ENCODE data around the gene ICE2. TPM values are rescaled to one million over a fixed set of nuclear protein-coding genes. Genes with fewer than 3 reads are reported as not detected.
A peak's percentile ranks its signal among the peaks of the same experiment; 100 is the strongest.

ICE2 gene
- total and polyA plus RNA-seq, 12 donors: 6.3 to 33.4 (median 26.7) TPM

GRCh38 chr15:60371175-60372051, 107.5 kb downstream of the ICE2 start:
- intact Hi-C loops (cut with DNase I): loop anchor here in 2 of 10 donors (2.0 kb wide), 2 partner anchors 21 to 25 kb away; partner anchors contain the start of gene ANXA2 (in 1 of the 2)
- WGBS, 2 donors: 47 to 58% methylated on average over 20 of the region's 20 CpGs
- no peaks in the 10 kb centered on the region for H3K9me3 ChIP-seq
- peaks cover 3 to 81% (median 68%) of the 10 kb centered on the region in 9 donors for H3K4me1 ChIP-seq
- H3K27ac ChIP-seq: peak overlapping the region; percentile 19 to 95 (median 80)
- ATAC-seq: peak; percentile 68 to 86 (median 72)
- H3K36me3 ChIP-seq: peaks cover 0 to 83% (median 0%) of the 10 kb centered on the region in 9 donors
- TF ChIP-seq, protein P1, sequence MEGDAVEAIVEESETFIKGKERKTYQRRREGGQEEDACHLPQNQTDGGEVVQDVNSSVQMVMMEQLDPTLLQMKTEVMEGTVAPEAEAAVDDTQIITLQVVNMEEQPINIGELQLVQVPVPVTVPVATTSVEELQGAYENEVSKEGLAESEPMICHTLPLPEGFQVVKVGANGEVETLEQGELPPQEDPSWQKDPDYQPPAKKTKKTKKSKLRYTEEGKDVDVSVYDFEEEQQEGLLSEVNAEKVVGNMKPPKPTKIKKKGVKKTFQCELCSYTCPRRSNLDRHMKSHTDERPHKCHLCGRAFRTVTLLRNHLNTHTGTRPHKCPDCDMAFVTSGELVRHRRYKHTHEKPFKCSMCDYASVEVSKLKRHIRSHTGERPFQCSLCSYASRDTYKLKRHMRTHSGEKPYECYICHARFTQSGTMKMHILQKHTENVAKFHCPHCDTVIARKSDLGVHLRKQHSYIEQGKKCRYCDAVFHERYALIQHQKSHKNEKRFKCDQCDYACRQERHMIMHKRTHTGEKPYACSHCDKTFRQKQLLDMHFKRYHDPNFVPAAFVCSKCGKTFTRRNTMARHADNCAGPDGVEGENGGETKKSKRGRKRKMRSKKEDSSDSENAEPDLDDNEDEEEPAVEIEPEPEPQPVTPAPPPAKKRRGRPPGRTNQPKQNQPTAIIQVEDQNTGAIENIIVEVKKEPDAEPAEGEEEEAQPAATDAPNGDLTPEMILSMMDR (IDR thresholded peaks at IDR 0.05): peak in 1 of 9 donors; percentile 5
- no peaks in the 10 kb centered on the region for H3K27me3 ChIP-seq
- H3K4me3 ChIP-seq: peak overlapping the region in 1 of 10 donors; percentile 10
- DNase-seq: peak in 1 of 2 donors; percentile 86

DNA sequence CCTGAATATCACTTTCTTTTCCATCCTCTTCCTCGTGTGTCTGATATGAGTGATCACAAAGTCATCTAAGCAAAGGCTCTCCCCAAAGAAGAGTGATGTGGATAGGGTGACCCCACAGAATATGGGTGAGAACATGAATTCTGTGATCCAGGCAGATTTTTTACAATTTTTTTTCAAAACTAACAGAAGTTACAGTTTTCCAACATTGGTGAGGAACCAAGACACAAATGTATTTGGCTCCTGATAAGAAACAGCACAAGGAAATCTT, 108.1 kb downstream of the ICE2 start:
- intact Hi-C loops (cut with DNase I): loop anchor here in 2 of 10 donors (2.0 kb wide), 2 partner anchors 22 to 26 kb away; partner anchors contain the start of gene ANXA2 (in 1 of the 2)
- Histone ChIP-seq H3K4me1 (peaks cover 3 to 75% (median 64%) of the 10 kb centered on the region in 9 donors), H3K4me3 (no peak overlapping the region), H3K27ac (peak overlapping the region; percentile 8 to 95 (median 80)), H3K9me3 (no peaks in the 10 kb centered on the region), H3K27me3 (no peaks in the 10 kb centered on the region), H3K36me3 (peaks cover 0 to 77% (median 0%) of the 10 kb centered on the region in 9 donors)
- 32 to 43% methylated on average over 1 of the region's 1 CpG for WGBS, 2 donors
- no peak for DNase-seq
- no peak for ATAC-seq
- TF ChIP-seq, protein P1 (IDR thresholded peaks at IDR 0.05): no peak

DNA sequence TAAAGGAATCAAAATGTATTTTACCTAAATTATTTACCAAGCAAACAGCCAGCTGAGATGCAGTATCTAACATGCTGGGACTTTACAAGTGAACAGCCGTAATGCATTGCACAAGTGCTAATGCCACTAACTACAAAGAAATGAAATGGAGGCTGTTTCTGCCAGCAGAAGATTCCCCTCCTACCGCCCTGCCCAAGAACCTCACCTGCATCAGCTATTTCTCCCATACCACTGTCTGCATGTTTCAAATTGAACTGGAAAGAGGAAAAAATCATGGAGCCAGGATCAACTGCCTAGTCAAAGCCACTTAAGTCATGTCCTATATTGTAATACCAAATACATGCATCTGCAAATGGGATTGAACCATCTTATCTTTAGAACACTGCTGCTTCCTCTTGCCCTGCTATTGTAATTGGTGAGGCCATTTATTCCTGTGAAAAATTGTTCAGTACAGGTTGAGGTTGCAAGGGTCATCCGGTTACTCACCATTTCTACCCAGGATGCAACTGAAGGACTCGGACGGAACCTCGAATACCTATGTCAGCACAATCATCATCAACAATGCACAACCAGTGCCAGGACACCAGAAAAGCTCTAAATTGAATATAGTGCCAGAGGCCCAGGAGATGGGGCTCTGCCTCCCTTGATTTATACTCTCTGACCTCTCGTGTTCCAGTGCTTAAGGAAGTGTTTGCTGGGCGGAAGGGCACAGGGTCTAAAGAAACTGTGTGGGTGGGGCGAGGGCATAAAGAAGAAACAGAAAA, 108.7 kb downstream of the ICE2 start:
- 54 to 62% methylated on average over 9 of the region's 9 CpGs for WGBS, 2 donors
- H3K9me3 ChIP-seq: no peaks in the 10 kb centered on the region
- peaks cover 3 to 73% (median 59%) of the 10 kb centered on the region in 9 donors for H3K4me1 ChIP-seq
- TF ChIP-seq, protein P1 (IDR thresholded peaks at IDR 0.05): peak in 1 of 9 donors; percentile 15
- H3K36me3 ChIP-seq: peaks cover 0 to 74% (median 0%) of the 10 kb centered on the region in 9 donors
- peak overlapping the region; percentile 8 to 95 (median 80) for H3K27ac ChIP-seq
- no peaks in the 10 kb centered on the region for H3K27me3 ChIP-seq
- no peak overlapping the region for H3K4me3 ChIP-seq
- intact Hi-C loops (cut with DNase I): loop anchor here in 2 of 10 donors (2.0 kb wide), 2 partner anchors 23 to 27 kb away; partner anchors contain the start of gene ANXA2 (in 1 of the 2)
- DNase-seq: peak in 1 of 2 donors; percentile 47
- ATAC-seq: peak; percentile 32 to 82 (median 74)

GRCh38 chr15:60369696-60370095, 109.2 kb downstream of the ICE2 start:
- 85 to 90% methylated on average over 5 of the region's 5 CpGs for WGBS, 2 donors
- no peak overlapping the region for H3K4me3 ChIP-seq
- H3K27me3 ChIP-seq: no peaks in the 10 kb centered on the region
- H3K27ac ChIP-seq: peak overlapping the region in 9 of 10 donors; percentile 58 to 95 (median 80)
- peaks cover 0 to 74% (median 0%) of the 10 kb centered on the region in 9 donors for H3K36me3 ChIP-seq
- H3K9me3 ChIP-seq: no peaks in the 10 kb centered on the region
- DNase-seq (no peak), ATAC-seq (no peak)
- H3K4me1 ChIP-seq: peaks cover 3 to 68% (median 55%) of the 10 kb centered on the region in 9 donors
- intact Hi-C loops (cut with DNase I): loop anchor here in 2 of 10 donors (2.0 kb wide), 2 partner anchors 23 to 27 kb away; partner anchors contain the start of gene ANXA2 (in 1 of the 2)
- TF ChIP-seq, protein P1 (IDR thresholded peaks at IDR 0.05): no peak

Measured in heart right ventricle (tissue), 16 donors.